Pancreas (tissue), 10 donors: ENCODE measurements around the gene C22orf39. TPM values are rescaled to one million over a fixed set of nuclear protein-coding genes. Genes with fewer than 3 reads are reported as not detected.

Experiments
- ATAC-seq, 4 donors: fragments of 200-7000 bp; cut with Tn5 transposase; one replicate each; pipeline versions ENCODE4 v1.8.0 to v1.9.1; 2020; ENCODE audit warnings: mild to moderate bottlenecking in 4 of 4, moderate library complexity in 4 of 4
- DNase-seq, 6 donors: peaks; one replicate each; pipeline ENCODE4 v3.0.0-alpha.2; 2020
- FAIRE-seq: peaks from 2 replicates; lab custom pipeline; 2012; peaks lifted over from hg19 to GRCh38; lab: Jason Lieb, UNC
- H3K27ac ChIP-seq, 4 donors: fragments of 200-600 bp; sonication (generic); 1 replicate in 3 of 4; 2 replicates in 1 of 4; pipeline versions ENCODE4 v1.5.0 to v1.8.0; 2020
- H3K27me3 ChIP-seq, 4 donors: fragments of 200-600 bp; one replicate each; pipeline ENCODE4 v1.8.0; 2021
- H3K36me3 ChIP-seq, 3 donors: fragments of 200-600 bp; sonication (generic) in 1 of 3; one replicate each; pipeline versions ENCODE4 v1.5.0 to v1.8.0; 2020 to 2021
- H3K4me1 ChIP-seq, 3 donors: fragments of 200-600 bp; one replicate each; pipeline ENCODE4 v1.8.0; 2021
- H3K4me3 ChIP-seq, 4 donors: fragments of 200-600 bp; sonication (generic) in 2 of 4; one replicate each; pipeline versions ENCODE4 v1.5.0 to v1.8.0; 2020 to 2021
- H3K9me3 ChIP-seq, 4 donors: fragments of 200-600 bp; one replicate each; pipeline ENCODE4 v1.8.0; 2021
- WGBS, 2 donors: extraction: QIAGEN DNeasy Blood & Tissue Kit; methylation state at CpG; one replicate each; pipeline ENCODE4 v1.1.7; 2013; 5-methylcytosine and 5-hydroxymethylcytosine counted together
- intact Hi-C, 3 donors: fragments of 100-400 bp; cut with DNase I; formaldehyde crosslinking; loops; one replicate each; pipeline versions ENCODE4 v1.11.1 to v1.14.2; 2022
- polyA plus RNA-seq, 2 donors: library from polyadenylated mRNA; stranded (reverse); fragments of 200-250 nt; gene quantifications; one replicate each; pipeline ENCODE4 v1.2.3, GENCODE V29; 2013
- total RNA-seq, 6 donors: library from RNA; stranded (reverse); fragmentation: NEBNext Ultra II Directional in 4 of 6; extraction: Animal tissue kit (Norgen Biotek cat#: 25700) in 4 of 6; gene quantifications; one replicate each; pipeline versions ENCODE4 v1.2.1 to v1.2.4, GENCODE V29; 2021 to 2023
- TF ChIP-seq, protein P1 (sequence below), 4 donors: fragments of 200-600 bp; sonication (generic) in 3 of 4; IDR thresholded peaks; one replicate each; pipeline versions ENCODE4 v1.5.0 to v1.8.0; 2021; ENCODE audit warnings: antibody characterized with exemption in 4 of 4
- donor health status: healthy with polysubstance abuse.
- donor health status: DM: no; HTN: no; CAD: no; lungs with moderate emphysema.
- donor health status: DM: no; HTN: no; CAD: no.
- donor health status: control.
- donor health status: control.
- donor health status: Bipolar disorder and iron deficiency.
- donor health status: DM: yes; HTN: yes; CAD: no.
- donor health status: DM: no; HTN: no; CAD: no.
- donor health status: DM: no; HTN: no; CAD: no.
- donor health status: DM: yes; HTN: yes; CAD: no.

C22orf39 gene
- total and polyA plus RNA-seq, 8 donors = 13.3 to 23.1 (median 19.5) TPM

DNA sequence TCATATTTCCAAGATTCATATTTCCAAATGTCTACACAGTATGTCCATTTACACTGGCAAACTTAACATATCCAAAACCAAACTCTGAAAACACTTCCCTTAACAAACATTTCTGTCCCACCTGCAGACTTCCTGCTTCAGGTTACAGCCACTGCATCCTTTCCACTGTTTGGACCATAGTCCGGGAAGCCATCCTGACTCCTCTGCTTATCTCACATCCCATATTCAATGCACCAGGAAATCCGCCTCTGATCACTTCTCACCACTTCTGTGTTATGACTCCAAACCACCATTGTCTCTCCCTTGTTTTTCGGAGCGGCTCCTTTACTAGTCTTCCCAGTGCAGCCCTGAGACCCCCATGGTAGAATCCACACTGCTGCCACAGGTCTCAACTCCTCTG is 46.0 kb downstream of the C22orf39 start:
- TF ChIP-seq, protein P1, sequence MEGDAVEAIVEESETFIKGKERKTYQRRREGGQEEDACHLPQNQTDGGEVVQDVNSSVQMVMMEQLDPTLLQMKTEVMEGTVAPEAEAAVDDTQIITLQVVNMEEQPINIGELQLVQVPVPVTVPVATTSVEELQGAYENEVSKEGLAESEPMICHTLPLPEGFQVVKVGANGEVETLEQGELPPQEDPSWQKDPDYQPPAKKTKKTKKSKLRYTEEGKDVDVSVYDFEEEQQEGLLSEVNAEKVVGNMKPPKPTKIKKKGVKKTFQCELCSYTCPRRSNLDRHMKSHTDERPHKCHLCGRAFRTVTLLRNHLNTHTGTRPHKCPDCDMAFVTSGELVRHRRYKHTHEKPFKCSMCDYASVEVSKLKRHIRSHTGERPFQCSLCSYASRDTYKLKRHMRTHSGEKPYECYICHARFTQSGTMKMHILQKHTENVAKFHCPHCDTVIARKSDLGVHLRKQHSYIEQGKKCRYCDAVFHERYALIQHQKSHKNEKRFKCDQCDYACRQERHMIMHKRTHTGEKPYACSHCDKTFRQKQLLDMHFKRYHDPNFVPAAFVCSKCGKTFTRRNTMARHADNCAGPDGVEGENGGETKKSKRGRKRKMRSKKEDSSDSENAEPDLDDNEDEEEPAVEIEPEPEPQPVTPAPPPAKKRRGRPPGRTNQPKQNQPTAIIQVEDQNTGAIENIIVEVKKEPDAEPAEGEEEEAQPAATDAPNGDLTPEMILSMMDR (IDR thresholded peaks at IDR 0.05) = no peak
- intact Hi-C loops = no loop called here
- WGBS, 2 donors = 95% methylated on average over 4 of the region's 4 CpGs
- Histone ChIP-seq H3K27ac (no peak overlapping the region), H3K4me1 (peaks cover 0 to 6% (median 0%) of the 10 kb centered on the region in 3 donors), H3K36me3 (peaks cover 0 to 16% (median 0%) of the 10 kb centered on the region in 3 donors), H3K27me3 (no peaks in the 10 kb centered on the region), H3K9me3 (no peaks in the 10 kb centered on the region), H3K4me3 (no peak overlapping the region)
- FAIRE-seq (no peak), DNase-seq (no peak), ATAC-seq (no peak)

DNA sequence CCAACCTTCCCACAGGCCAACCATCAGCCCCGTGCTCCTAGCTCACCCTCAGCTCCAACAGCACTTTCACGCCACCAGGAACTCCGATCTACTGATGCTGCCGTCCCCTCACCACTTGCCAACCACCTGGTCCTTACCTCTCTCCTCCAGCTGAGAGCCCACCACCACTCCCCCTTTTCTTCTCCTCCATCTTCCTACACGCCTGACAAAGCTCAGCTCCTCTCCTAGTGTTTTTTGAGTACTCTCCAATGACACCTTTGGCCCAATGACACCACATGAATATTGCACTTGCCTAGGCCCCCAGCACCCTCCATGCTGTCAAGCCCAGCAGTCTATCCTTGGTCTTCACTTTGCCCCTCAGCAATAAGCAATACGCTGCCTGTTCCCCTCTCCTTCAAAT is 46.6 kb downstream of the C22orf39 start:
- no peak for ATAC-seq
- no peak for DNase-seq
- intact Hi-C loops = no loop called here
- TF ChIP-seq, protein P1 (IDR thresholded peaks at IDR 0.05) = no peak
- no peak for FAIRE-seq
- H3K27me3 ChIP-seq = no peaks in the 10 kb centered on the region
- peaks cover 0 to 17% (median 0%) of the 10 kb centered on the region in 3 donors for H3K36me3 ChIP-seq
- no peaks in the 10 kb centered on the region for H3K9me3 ChIP-seq
- WGBS, 2 donors = 94 to 97% methylated on average over 6 of the region's 6 CpGs
- no peak overlapping the region for H3K4me3 ChIP-seq
- peaks cover 0 to 5% (median 0%) of the 10 kb centered on the region in 3 donors for H3K4me1 ChIP-seq
- no peak overlapping the region for H3K27ac ChIP-seq

- FAIRE-seq (no peak), ATAC-seq (no peak), DNase-seq (no peak)
- intact Hi-C loops = no loop called here
- Histone ChIP-seq H3K9me3 (no peaks in the 10 kb centered on the region), H3K4me1 (no peaks in the 10 kb centered on the region), H3K27ac (no peak overlapping the region), H3K27me3 (no peaks in the 10 kb centered on the region), H3K4me3 (no peak overlapping the region), H3K36me3 (peaks cover 0 to 37% (median 0%) of the 10 kb centered on the region in 3 donors)
- TF ChIP-seq, protein P1 (IDR thresholded peaks at IDR 0.05) = no peak
- 76 to 78% methylated on average over 2 of the region's 2 CpGs for WGBS, 2 donors
Measured at GRCh38 chr22:19398652-19399051, 48.9 kb downstream of the C22orf39 start.

GRCh38 chr22:19398206-19398605 is 49.3 kb downstream of the C22orf39 start:
- ATAC-seq (no peak), FAIRE-seq (no peak), DNase-seq (no peak)
- no peak overlapping the region for H3K4me3 ChIP-seq
- H3K27ac ChIP-seq = no peak overlapping the region
- H3K36me3 ChIP-seq = peaks cover 0 to 42% (median 0%) of the 10 kb centered on the region in 3 donors
- H3K9me3 ChIP-seq = no peaks in the 10 kb centered on the region
- TF ChIP-seq, protein P1 (IDR thresholded peaks at IDR 0.05) = no peak
- H3K27me3 ChIP-seq = no peaks in the 10 kb centered on the region
- intact Hi-C loops = no loop called here
- H3K4me1 ChIP-seq = no peaks in the 10 kb centered on the region
- WGBS, 2 donors = 84 to 88% methylated on average over 6 of the region's 6 CpGs

DNA sequence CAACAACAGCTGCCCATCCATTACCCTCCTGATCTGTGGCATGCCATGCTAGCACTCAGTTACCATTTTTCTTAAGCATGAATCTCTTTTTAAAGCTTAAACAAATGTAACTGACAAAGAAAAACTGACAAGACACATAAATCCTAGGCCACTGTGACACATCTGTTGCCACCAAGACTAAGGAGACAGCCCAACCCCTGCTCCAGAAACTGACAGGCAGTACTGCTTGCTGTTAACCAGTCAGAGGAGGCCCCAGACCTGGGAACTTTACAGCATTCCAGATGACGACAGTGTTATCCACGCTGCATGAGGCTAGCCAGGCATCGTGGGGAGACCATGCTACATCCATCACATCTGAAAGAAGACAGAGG is 49.8 kb downstream of the C22orf39 start:
- Histone ChIP-seq H3K27ac (no peak overlapping the region), H3K27me3 (no peaks in the 10 kb centered on the region), H3K4me3 (no peak overlapping the region), H3K9me3 (no peaks in the 10 kb centered on the region), H3K4me1 (no peaks in the 10 kb centered on the region), H3K36me3 (peaks cover 0 to 44% (median 0%) of the 10 kb centered on the region in 3 donors)
- 94% methylated on average over 3 of the region's 3 CpGs for WGBS, 2 donors
- DNase-seq (no peak), ATAC-seq (no peak), FAIRE-seq (no peak)
- intact Hi-C loops = no loop called here
- TF ChIP-seq, protein P1 (IDR thresholded peaks at IDR 0.05) = no peak
